Mesenchymal stem cell (in vitro differentiated cells and primary cell): ENCODE data around the gene IMPDH2.

ENCODE experiments used
- DNase-seq: peaks from one replicate; pipeline ENCODE4 v3.0.0-alpha.2; 2013
- H2AFZ ChIP-seq: one replicate; pipeline ENCODE4 v1.6.1; 2013; ENCODE audit warnings: low read depth, mild to moderate bottlenecking, control low read depth, inconsistent platforms, low read length, moderate library complexity
- H2AK5ac ChIP-seq: 2 replicates; pipeline ENCODE4 v1.6.1; 2013; ENCODE audit warnings: low read length, moderate library complexity, mild to moderate bottlenecking, inconsistent platforms; ENCODE audit not compliant: severe bottlenecking
- H2BK120ac ChIP-seq: one replicate; pipeline ENCODE4 v1.6.1; 2013; ENCODE audit warnings: low read depth, mild to moderate bottlenecking, inconsistent platforms, low read length, moderate library complexity
- H2BK12ac ChIP-seq, 2 experiments: one replicate each; pipeline ENCODE4 v1.6.1; 2013; ENCODE audit warnings: inconsistent platforms in 2 of 2, low read length in 2 of 2, mild to moderate bottlenecking in 2 of 2, moderate library complexity in 2 of 2, control low read depth in 1 of 2
- H2BK15ac ChIP-seq: one replicate; pipeline ENCODE4 v1.6.1; 2013; ENCODE audit warnings: mild to moderate bottlenecking, low read depth, inconsistent platforms; ENCODE audit not compliant: poor library complexity, severe bottlenecking
- H2BK5ac ChIP-seq: 2 replicates; pipeline ENCODE4 v1.6.1; 2013; ENCODE audit warnings: low read depth, mild to moderate bottlenecking, low read length, control low read depth, inconsistent platforms; ENCODE audit not compliant: poor library complexity, severe bottlenecking
- H3K14ac ChIP-seq, 2 experiments: one replicate each; pipeline ENCODE4 v1.6.1; 2013; ENCODE audit warnings: inconsistent platforms in 2 of 2, low read length in 2 of 2, control low read depth in 1 of 2, mild to moderate bottlenecking in 1 of 2, moderate library complexity in 1 of 2
- H3K18ac ChIP-seq, 2 experiments: one replicate each; pipeline ENCODE4 v1.6.1; 2013; ENCODE audit warnings: inconsistent platforms in 2 of 2, low read length in 2 of 2, control low read depth in 1 of 2, low read depth in 1 of 2, mild to moderate bottlenecking in 1 of 2
- H3K23ac ChIP-seq, 2 experiments: one replicate each; pipeline ENCODE4 v1.6.1; 2013; ENCODE audit warnings: inconsistent platforms in 2 of 2, low read length in 2 of 2, mild to moderate bottlenecking in 2 of 2, moderate library complexity in 2 of 2, control low read depth in 1 of 2
- H3K27ac ChIP-seq: 2 replicates; pipeline ENCODE4 v1.5.1; 2013; ENCODE audit warnings: mild to moderate bottlenecking, moderate library complexity, low read length, control low read depth, inconsistent platforms; ENCODE audit not compliant: poor library complexity, severe bottlenecking
- H3K27me3 ChIP-seq, 2 experiments: 2 replicates each; pipeline versions ENCODE4 v1.6.1 to v1.7.0; 2013; ENCODE audit warnings: low read length in 2 of 2, mild to moderate bottlenecking in 2 of 2, moderate library complexity in 2 of 2, control low read depth in 1 of 2, inconsistent platforms in 1 of 2; ENCODE audit not compliant: control insufficient read depth in 1 of 2, insufficient read depth in 1 of 2
- H3K36me3 ChIP-seq, 2 experiments: 2 replicates each; pipeline versions ENCODE4 v1.6.1 to v1.7.0; 2013; ENCODE audit warnings: low read length in 2 of 2, control low read depth in 1 of 2, inconsistent platforms in 1 of 2, low read depth in 1 of 2, mild to moderate bottlenecking in 1 of 2; ENCODE audit not compliant: insufficient read depth in 2 of 2, control insufficient read depth in 1 of 2
- H3K4ac ChIP-seq, 2 experiments: one replicate each; pipeline ENCODE4 v1.6.1; 2013; ENCODE audit warnings: inconsistent platforms in 2 of 2, low read length in 2 of 2, mild to moderate bottlenecking in 2 of 2, moderate library complexity in 2 of 2, control low read depth in 1 of 2, low read depth in 1 of 2
- H3K4me1 ChIP-seq: 2 replicates; pipeline ENCODE4 v1.6.1; 2013; ENCODE audit warnings: low read depth, low read length, control low read depth; ENCODE audit not compliant: control insufficient read depth, insufficient read depth
- H3K4me2 ChIP-seq: 2 replicates; pipeline ENCODE4 v1.6.1; 2013; ENCODE audit warnings: low read length, mild to moderate bottlenecking, inconsistent platforms; ENCODE audit not compliant: poor library complexity, severe bottlenecking
- H3K4me3 ChIP-seq, 2 experiments: 2 replicates each; pipeline versions ENCODE4 v1.5.1 to v1.7.0; 2013; ENCODE audit warnings: low read length in 2 of 2, mild to moderate bottlenecking in 2 of 2, control low read depth in 1 of 2, low read depth in 1 of 2; ENCODE audit not compliant: insufficient read depth in 1 of 2
- H3K79me1 ChIP-seq: replicated peaks from 2 replicates; pipeline ENCODE4 v1.6.1; 2013; ENCODE audit warnings: mild to moderate bottlenecking, control low read depth, low read length, inconsistent platforms; ENCODE audit not compliant: poor library complexity, severe bottlenecking
- H3K9ac ChIP-seq: 2 replicates; pipeline ENCODE4 v1.7.0; 2013; ENCODE audit warnings: mild to moderate bottlenecking, low read length, moderate library complexity
- H3K9me3 ChIP-seq: 2 replicates; pipeline ENCODE4 v1.7.0; 2013; ENCODE audit warnings: mild to moderate bottlenecking, low read length; ENCODE audit not compliant: control insufficient read depth
- H4K8ac ChIP-seq: one replicate; pipeline ENCODE4 v1.6.1; 2013; ENCODE audit warnings: inconsistent platforms, mild to moderate bottlenecking, low read length, moderate library complexity
- H4K91ac ChIP-seq: one replicate; pipeline ENCODE4 v1.6.1; 2013; ENCODE audit warnings: mild to moderate bottlenecking, low read length, inconsistent platforms
- WGBS: methylation state at CpG from one replicate; pipeline ENCODE4 v1.1.7; 2013; ENCODE audit warnings: mixed read lengths; 5-methylcytosine and 5-hydroxymethylcytosine counted together

The IMPDH2 gene

GRCh38 chr3:49007771-49008528 is 21.2 kb downstream of the IMPDH2 start:
- peaks cover 8% of the 10 kb centered on the region for H3K79me1 ChIP-seq
- peak overlapping the region in 1 of 2 experiments; percentile 96 for H3K14ac ChIP-seq
- WGBS, result 20% methylated on average over 40 of the region's 41 CpGs
- H3K27me3 ChIP-seq, result no peaks in the 10 kb centered on the region
- H2AFZ ChIP-seq, result peak overlapping the region; percentile 42
- peak overlapping the region; percentile 29 to 99 for H3K18ac ChIP-seq
- H2BK5ac ChIP-seq, result peak overlapping the region; percentile 39
- H3K9ac ChIP-seq, result peak overlapping the region; percentile 96
- peak overlapping the region in 1 of 2 experiments; percentile 85 for H2BK12ac ChIP-seq
- peak overlapping the region; percentile 50 for H4K8ac ChIP-seq
- peak overlapping the region; percentile 68 to 87 for H3K4me3 ChIP-seq
- H3K4me1 ChIP-seq, result peaks cover 25% of the 10 kb centered on the region
- H3K4ac ChIP-seq, result peak overlapping the region; percentile 25 to 100
- peak overlapping the region; percentile 87 for H4K91ac ChIP-seq
- peak overlapping the region; percentile 13 for H2AK5ac ChIP-seq
- peak; percentile 89 for DNase-seq
- H3K23ac ChIP-seq, result peak overlapping the region in 1 of 2 experiments; percentile 94
- H2BK120ac ChIP-seq, result peak overlapping the region; percentile 1
- H3K27ac ChIP-seq, result peak overlapping the region; percentile 93
- peak overlapping the region; percentile 77 for H3K4me2 ChIP-seq
- H3K36me3 ChIP-seq, result peaks cover 19 to 25% of the 10 kb centered on the region in 2 experiments
- H2BK15ac ChIP-seq, result no peak overlapping the region
- H3K9me3 ChIP-seq, result no peaks in the 10 kb centered on the region

- Histone ChIP-seq H2BK12ac (peak within 1 kb of the TSS in 1 of 2 experiments; percentile 85), H3K27ac (peak within 1 kb of the TSS; percentile 93), H2BK120ac (peak within 1 kb of the TSS; percentile 1), H3K4ac (peak within 1 kb of the TSS; percentile 89 to 100), H4K91ac (peak within 1 kb of the TSS; percentile 94), H2BK15ac (peak within 1 kb of the TSS; percentile 60), H3K18ac (peak within 1 kb of the TSS; percentile 68 to 99), H3K4me2 (peak within 1 kb of the TSS; percentile 86), H2AFZ (peak within 1 kb of the TSS; percentile 42), H4K8ac (peak within 1 kb of the TSS; percentile 96), H2BK5ac (peak within 1 kb of the TSS; percentile 39), H3K27me3 (no peaks in the 10 kb centered on the region), H3K9me3 (no peaks in the 10 kb centered on the region), H3K36me3 (peaks cover 13 to 19% of the 10 kb centered on the region in 2 experiments), H3K4me1 (peaks cover 18% of the 10 kb centered on the region), H2AK5ac (peak within 1 kb of the TSS; percentile 92), H3K23ac (peak within 1 kb of the TSS in 1 of 2 experiments; percentile 94), H3K79me1 (peaks cover 6% of the 10 kb centered on the region), H3K9ac (peak within 1 kb of the TSS; percentile 96), H3K4me3 (peak within 1 kb of the TSS; percentile 68 to 87), H3K14ac (peak within 1 kb of the TSS in 1 of 2 experiments; percentile 96)
- under 1% methylated on average over 65 of the region's 65 CpGs for WGBS
- DNase-seq, result peak; percentile 98
Measured at GRCh38 chr3:49007068-49007770, 22.0 kb downstream of the IMPDH2 start, which contains the start of gene WDR6. TSS of gene WDR6 (plus strand) at chr3:49007391. CDS start at chr3:49007432, 41 bp downstream.

- Histone ChIP-seq H3K23ac (peak overlapping the region in 1 of 2 experiments; percentile 20), H2BK5ac (peak overlapping the region; percentile 14), H2BK12ac (peak overlapping the region in 1 of 2 experiments; percentile 64), H3K4me1 (peaks cover 17% of the 10 kb centered on the region), H3K79me1 (peaks cover 6% of the 10 kb centered on the region), H2BK15ac (peak overlapping the region; percentile 60), H2AFZ (no peak overlapping the region), H3K36me3 (peaks cover 6 to 17% of the 10 kb centered on the region in 2 experiments), H2AK5ac (peak overlapping the region; percentile 92), H3K27me3 (no peaks in the 10 kb centered on the region), H2BK120ac (no peak overlapping the region), H3K9ac (peak overlapping the region; percentile 96), H3K27ac (peak overlapping the region; percentile 55), H3K4me3 (peak overlapping the region; percentile 60 to 87), H3K4ac (peak overlapping the region; percentile 89 to 95), H3K4me2 (peak overlapping the region; percentile 86), H3K18ac (peak overlapping the region; percentile 68 to 89), H4K8ac (peak overlapping the region; percentile 96), H3K14ac (peak overlapping the region in 1 of 2 experiments; percentile 68), H4K91ac (peak overlapping the region; percentile 94), H3K9me3 (no peaks in the 10 kb centered on the region)
- peak; percentile 65 for DNase-seq
- whole genome bisulfite sequencing, result 6% methylated on average over 31 of the region's 32 CpGs
Measured at GRCh38 chr3:49006408-49007067, 22.7 kb downstream of the IMPDH2 start.
